Stomach (tissue), 9 donors: Measurements from ENCODE around the gene SH3RF3. TPM values are rescaled to one million over a fixed set of nuclear protein-coding genes. Genes with fewer than 3 reads are reported as not detected.
A peak's percentile ranks its signal among the peaks of the same experiment; 100 is the strongest.

Experiments
- DNase-seq, 2 donors: peaks; one replicate each; pipeline versions ENCODE4 v3.0.0 to v3.0.0-alpha.2; 2013 to 2019
- H3K27ac ChIP-seq, 5 donors: fragments of 200-600 bp in 4 of 5; sonication (generic) in 4 of 5; one replicate each; pipeline ENCODE4 v1.5.1; 2013 to 2019; ENCODE audit warnings: mild to moderate bottlenecking in 1 of 5, moderate library complexity in 1 of 5
- H3K27me3 ChIP-seq, 3 donors: fragments of 200-600 bp; sonication (generic); one replicate each; pipeline ENCODE4 v1.5.1; 2017 to 2019; ENCODE audit warnings: mixed run types in 1 of 3
- H3K36me3 ChIP-seq, 4 donors: fragments of 200-600 bp; sonication (generic); 1 replicate in 3 of 4; 2 replicates in 1 of 4; pipeline ENCODE4 v1.5.1; 2016 to 2019
- H3K4me1 ChIP-seq, 4 donors: fragments of 200-600 bp; sonication (generic); one replicate each; pipeline ENCODE4 v1.5.1; 2016 to 2019
- H3K4me3 ChIP-seq, 4 donors: fragments of 200-600 bp; sonication (generic) in 3 of 4; one replicate each; pipeline ENCODE4 v1.5.1; 2016 to 2019; ENCODE audit warnings: mild to moderate bottlenecking in 1 of 4
- H3K9me3 ChIP-seq, 4 donors: fragments of 200-600 bp; sonication (generic); one replicate each; pipeline ENCODE4 v1.5.1; 2016 to 2019
- EP300 ChIP-seq: sonication (generic); formaldehyde crosslinking; IDR thresholded peaks from one replicate; pipeline ENCODE4 v1.6.1; 2017; ENCODE audit warnings: antibody characterized with exemption
- POLR2A ChIP-seq, 4 donors: fragments of 450-650 bp; IDR thresholded peaks; one replicate each; pipeline ENCODE4 v1.6.1; 2016; ENCODE audit warnings: antibody characterized with exemption in 4 of 4, control low read depth in 2 of 4, mild to moderate bottlenecking in 1 of 4, moderate library complexity in 1 of 4
- POLR2AphosphoS5 ChIP-seq, 3 donors: sonication (generic); formaldehyde crosslinking; IDR thresholded peaks; one replicate each; pipeline ENCODE4 v1.6.1; 2016; ENCODE audit warnings: antibody characterized with exemption in 3 of 3
- WGBS, 5 donors: extraction: QIAGEN DNeasy Blood & Tissue Kit in 3 of 5; methylation state at CpG; one replicate each; pipeline versions ENCODE4 v1.1.5 to v1.1.7; 2013 to 2018; 5-methylcytosine and 5-hydroxymethylcytosine counted together
- intact Hi-C: fragments of 100-400 bp; cut with DNase I; formaldehyde crosslinking; loops from one replicate; pipeline ENCODE4 v1.15.1; 2023; ENCODE audit warnings: low total_unique reads
- polyA plus RNA-seq, 3 donors: library from polyadenylated mRNA; stranded (reverse); fragments of 200-250 nt; gene quantifications; one replicate each; pipeline ENCODE4 v1.2.3, GENCODE V29; 2013
- total RNA-seq, 5 donors: library from RNA; depleted of rRNA; stranded (reverse); fragments of >200 nt; gene quantifications; one replicate each; pipeline versions ENCODE4 v1.1.0 to v1.2.3, GENCODE V29; 2014 to 2016
- TF ChIP-seq, protein P1 (sequence below), 7 experiments: fragments of 450-650 bp in 4 of 7; fragments of 200-600 bp in 3 of 7; sonication (generic) in 3 of 7; IDR thresholded peaks; one replicate each; pipeline ENCODE4 v1.5.1; 2016 to 2019; ENCODE audit warnings: antibody characterized with exemption in 7 of 7, control low read depth in 2 of 7, mild to moderate bottlenecking in 1 of 7
- donor health status: healthy with polysubstance abuse.
- donor health status: Bipolar disorder and iron deficiency.
- donor health status: healthy.

The SH3RF3 gene
- total and polyA plus RNA-seq, 8 donors: 0.87 to 11.1 (median 4.4) TPM

DNA sequence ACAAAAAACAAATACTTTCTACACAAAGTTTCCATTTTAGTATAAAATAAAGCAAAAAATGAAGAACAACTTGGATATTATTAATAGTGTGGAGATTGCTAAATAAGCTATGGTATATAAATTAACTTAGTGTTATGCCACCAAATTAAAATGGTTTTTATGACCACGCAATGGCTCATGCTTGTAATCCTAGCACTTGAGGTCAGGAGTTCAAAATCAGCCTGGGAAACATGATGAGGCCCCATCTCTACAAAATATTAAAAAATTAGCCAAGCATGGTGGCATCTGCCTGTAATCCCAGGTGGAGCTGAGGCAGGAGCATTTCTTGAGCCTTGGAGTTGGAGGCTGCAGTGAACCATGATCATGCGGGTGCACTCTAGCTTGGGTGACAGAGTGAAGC is 108.8 kb downstream of the SH3RF3 start:
- intact Hi-C loops: no loop called here
- 90 to 99% (median 97%) methylated on average over 2 of the region's 2 CpGs for WGBS, 5 donors
- Histone ChIP-seq H3K36me3 (no peaks in the 10 kb centered on the region), H3K4me1 (peaks cover 16 to 42% (median 21%) of the 10 kb centered on the region in 4 donors), H3K4me3 (no peak overlapping the region), H3K9me3 (no peaks in the 10 kb centered on the region), H3K27me3 (no peaks in the 10 kb centered on the region), H3K27ac (peak overlapping the region in 2 of 5 donors; percentile 60 to 67)
- no peak for DNase-seq
- TF ChIP-seq POLR2AphosphoS5 (IDR thresholded peaks at IDR 0.05) (no peak), EP300 (no peak), POLR2A (IDR thresholded peaks at IDR 0.05) (no peak)
- TF ChIP-seq, protein P1, sequence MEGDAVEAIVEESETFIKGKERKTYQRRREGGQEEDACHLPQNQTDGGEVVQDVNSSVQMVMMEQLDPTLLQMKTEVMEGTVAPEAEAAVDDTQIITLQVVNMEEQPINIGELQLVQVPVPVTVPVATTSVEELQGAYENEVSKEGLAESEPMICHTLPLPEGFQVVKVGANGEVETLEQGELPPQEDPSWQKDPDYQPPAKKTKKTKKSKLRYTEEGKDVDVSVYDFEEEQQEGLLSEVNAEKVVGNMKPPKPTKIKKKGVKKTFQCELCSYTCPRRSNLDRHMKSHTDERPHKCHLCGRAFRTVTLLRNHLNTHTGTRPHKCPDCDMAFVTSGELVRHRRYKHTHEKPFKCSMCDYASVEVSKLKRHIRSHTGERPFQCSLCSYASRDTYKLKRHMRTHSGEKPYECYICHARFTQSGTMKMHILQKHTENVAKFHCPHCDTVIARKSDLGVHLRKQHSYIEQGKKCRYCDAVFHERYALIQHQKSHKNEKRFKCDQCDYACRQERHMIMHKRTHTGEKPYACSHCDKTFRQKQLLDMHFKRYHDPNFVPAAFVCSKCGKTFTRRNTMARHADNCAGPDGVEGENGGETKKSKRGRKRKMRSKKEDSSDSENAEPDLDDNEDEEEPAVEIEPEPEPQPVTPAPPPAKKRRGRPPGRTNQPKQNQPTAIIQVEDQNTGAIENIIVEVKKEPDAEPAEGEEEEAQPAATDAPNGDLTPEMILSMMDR (IDR thresholded peaks at IDR 0.05): no peak

DNA sequence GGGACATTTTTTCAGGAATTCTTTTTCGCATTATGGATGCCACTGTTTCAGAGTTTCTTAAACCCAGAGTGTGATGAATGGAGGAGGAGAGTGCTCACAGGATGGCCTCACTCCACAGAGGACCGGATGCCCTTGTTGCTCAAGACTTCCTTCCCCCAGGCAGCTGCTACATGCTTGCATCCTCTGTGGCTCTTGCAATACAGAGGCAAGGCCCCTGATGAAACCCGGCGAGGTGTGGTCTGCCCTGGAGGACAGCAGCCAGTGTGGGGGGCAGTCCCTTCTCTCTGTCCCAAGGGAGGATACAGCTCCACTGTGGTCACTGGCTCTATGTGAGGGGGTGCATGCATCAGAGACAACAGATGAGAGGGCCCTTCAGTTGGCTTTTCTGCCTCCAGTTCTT is 109.6 kb downstream of the SH3RF3 start:
- Histone ChIP-seq H3K27ac (peak overlapping the region in 4 of 5 donors; percentile 13 to 67 (median 44)), H3K4me1 (peaks cover 21 to 50% (median 28%) of the 10 kb centered on the region in 4 donors), H3K27me3 (no peaks in the 10 kb centered on the region), H3K36me3 (no peaks in the 10 kb centered on the region), H3K4me3 (no peak overlapping the region), H3K9me3 (no peaks in the 10 kb centered on the region)
- WGBS, 5 donors: 46 to 68% (median 59%) methylated on average over 4 of the region's 4 CpGs
- DNase-seq: peak; percentile 58 to 69
- no peak for TF ChIP-seq POLR2A (IDR thresholded peaks at IDR 0.05)
- TF ChIP-seq, protein P1 (IDR thresholded peaks at IDR 0.05): no peak
- TF ChIP-seq POLR2AphosphoS5 (IDR thresholded peaks at IDR 0.05): peak in 2 of 3 donors; percentile 54 to 67
- TF ChIP-seq EP300: no peak
- intact Hi-C loops: no loop called here

DNA sequence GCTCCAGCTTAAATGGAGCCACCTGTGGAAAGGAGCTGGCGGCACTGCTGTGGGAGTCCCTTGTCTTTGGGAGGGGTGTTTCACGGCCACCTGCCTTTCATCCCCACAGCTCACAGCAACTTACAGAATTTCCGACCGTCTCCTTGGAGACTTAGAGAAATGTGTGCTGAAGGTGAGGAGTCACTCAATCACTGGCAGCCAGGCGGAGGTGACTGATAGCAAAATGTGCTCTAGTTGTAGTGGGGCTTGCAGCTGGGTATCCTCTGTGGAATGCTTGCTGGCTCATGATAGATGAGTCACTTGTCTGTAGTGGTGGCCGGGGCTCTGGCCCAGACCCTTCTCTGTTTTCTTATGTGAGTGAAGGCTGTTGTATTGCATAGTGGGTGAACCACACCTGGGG is 110.7 kb downstream of the SH3RF3 start:
- DNase-seq: no peak
- intact Hi-C loops: no loop called here
- Histone ChIP-seq H3K9me3 (no peaks in the 10 kb centered on the region), H3K36me3 (no peaks in the 10 kb centered on the region), H3K4me3 (no peak overlapping the region), H3K27ac (peak overlapping the region in 2 of 5 donors; percentile 60 to 67), H3K4me1 (peaks cover 24 to 60% (median 35%) of the 10 kb centered on the region in 4 donors), H3K27me3 (no peaks in the 10 kb centered on the region)
- 40 to 76% (median 60%) methylated on average over 6 of the region's 6 CpGs for WGBS, 5 donors
- TF ChIP-seq, protein P1 (IDR thresholded peaks at IDR 0.05): no peak
- TF ChIP-seq EP300: no peak
- no peak for TF ChIP-seq POLR2A (IDR thresholded peaks at IDR 0.05)
- no peak for TF ChIP-seq POLR2AphosphoS5 (IDR thresholded peaks at IDR 0.05)

DNA sequence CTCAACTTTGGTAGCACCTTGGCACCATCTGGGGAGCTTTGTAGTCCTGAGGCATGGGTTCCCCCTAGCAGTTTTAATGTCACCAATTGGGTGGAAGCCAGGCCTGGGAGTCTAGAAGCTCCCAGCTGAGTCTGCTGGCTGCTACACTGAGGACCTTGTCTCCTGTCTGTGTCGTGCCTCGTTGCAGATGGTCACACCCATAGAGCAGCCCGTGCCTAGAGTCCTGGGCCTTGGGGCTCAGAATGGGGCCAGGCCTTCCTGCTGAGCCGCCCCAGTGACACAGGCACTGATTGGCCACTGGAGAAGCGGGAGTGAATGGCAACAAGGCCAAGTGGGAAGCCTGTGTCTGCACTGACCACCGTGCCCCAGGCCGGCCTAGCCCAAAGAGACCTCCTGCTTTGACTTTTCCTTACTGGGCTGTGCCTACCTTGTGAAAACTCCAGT is 113.2 kb downstream of the SH3RF3 start:
- Histone ChIP-seq H3K27me3 (no peaks in the 10 kb centered on the region), H3K4me3 (no peak overlapping the region), H3K36me3 (no peaks in the 10 kb centered on the region), H3K4me1 (peaks cover 30 to 65% (median 39%) of the 10 kb centered on the region in 4 donors), H3K9me3 (no peaks in the 10 kb centered on the region), H3K27ac (peak overlapping the region; percentile 40 to 91 (median 84))
- intact Hi-C loops: no loop called here
- DNase-seq: no peak
- WGBS, 5 donors: 74 to 94% (median 76%) methylated on average over 4 to 7 of the region's 7 CpGs
- TF ChIP-seq POLR2A (IDR thresholded peaks at IDR 0.05) (no peak), POLR2AphosphoS5 (IDR thresholded peaks at IDR 0.05) (no peak)

DNA sequence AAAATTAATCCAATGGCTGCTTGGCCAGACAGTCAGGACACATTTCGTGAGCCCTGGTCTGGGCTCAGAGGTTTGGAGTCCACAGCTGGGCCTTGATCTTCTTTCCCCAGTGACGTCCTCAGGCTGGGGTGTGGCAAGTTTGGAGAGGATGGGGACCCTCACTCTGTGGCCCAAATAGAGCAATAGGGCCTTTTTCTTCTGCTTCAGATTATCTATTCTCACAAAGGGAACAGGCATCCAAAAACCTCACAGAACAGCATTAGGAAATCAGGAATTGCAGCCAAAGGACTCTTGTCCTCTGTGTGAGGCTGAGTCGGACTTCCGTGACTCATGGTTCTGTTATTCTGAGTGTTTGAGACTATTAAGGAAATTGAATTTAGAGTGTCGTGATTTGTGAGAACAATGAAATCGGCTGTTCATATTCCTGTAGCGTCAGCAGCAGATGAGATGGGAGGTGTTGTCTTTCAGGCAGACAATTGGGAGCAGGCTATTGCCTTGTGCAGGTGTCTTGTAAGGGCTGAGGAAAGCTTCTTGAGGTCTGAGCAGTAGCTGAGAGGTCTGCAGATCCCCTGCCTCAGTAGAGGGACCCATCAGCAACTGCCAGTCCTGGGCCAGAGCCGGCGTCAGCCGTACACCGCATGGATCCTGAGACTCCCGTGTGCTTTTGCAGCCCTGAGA is 113.8 kb downstream of the SH3RF3 start:
- 64 to 83% (median 70%) methylated on average over 12 of the region's 12 CpGs for WGBS, 5 donors
- no peaks in the 10 kb centered on the region for H3K27me3 ChIP-seq
- peak in 1 of 2 donors; percentile 77 for DNase-seq
- TF ChIP-seq POLR2AphosphoS5 (IDR thresholded peaks at IDR 0.05): peak; percentile 31 to 58 (median 46)
- no peak for TF ChIP-seq POLR2A (IDR thresholded peaks at IDR 0.05)
- TF ChIP-seq, protein P1 (IDR thresholded peaks at IDR 0.05): no peak
- no peak for TF ChIP-seq EP300
- no peaks in the 10 kb centered on the region for H3K36me3 ChIP-seq
- H3K27ac ChIP-seq: peak overlapping the region; percentile 65 to 91 (median 84)
- peaks cover 30 to 68% (median 45%) of the 10 kb centered on the region in 4 donors for H3K4me1 ChIP-seq
- intact Hi-C loops: no loop called here
- no peaks in the 10 kb centered on the region for H3K9me3 ChIP-seq
- H3K4me3 ChIP-seq: no peak overlapping the region
